HS-5 (cell line): Measurements from ENCODE around the gene DCXR.

Experiments used
- DNase-seq: peaks from one replicate; pipeline ENCODE4 v3.0.0-alpha.2; 2012; ENCODE audit warnings: low read depth

DCXR gene

GRCh38 chr17:81996757-81997441 is 40.6 kb downstream of the DCXR start:
- no peak for DNase-seq

DNA sequence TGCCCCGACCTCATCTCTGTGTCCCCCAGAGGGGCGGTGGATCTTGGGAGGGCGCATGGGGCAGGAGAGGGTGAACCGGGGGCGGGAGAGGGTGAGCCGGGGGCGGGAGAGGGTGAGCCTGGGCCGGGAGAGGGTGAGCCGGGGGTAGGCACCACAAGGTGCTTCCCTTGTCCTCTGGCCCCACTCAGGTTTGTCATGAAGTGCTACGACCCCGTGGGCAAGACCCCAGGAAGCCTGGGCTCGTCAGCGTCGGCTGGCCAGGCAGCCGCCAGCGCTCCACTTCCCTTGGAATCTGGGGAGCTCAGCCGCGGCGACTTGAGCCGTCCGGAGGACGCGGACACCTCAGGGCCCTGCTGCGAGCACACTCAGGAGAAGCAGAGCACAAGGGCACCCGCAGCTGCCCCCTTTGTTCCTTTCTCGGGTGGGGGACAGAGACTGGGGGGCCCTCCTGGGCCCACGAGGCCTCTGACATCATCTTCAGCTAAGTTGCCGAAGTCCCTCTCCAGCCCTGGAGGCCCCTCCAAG is 41.2 kb downstream of the DCXR start:
- DNase-seq: no peak

- no peak for DNase-seq
Observed at GRCh38 chr17:81995463-81996231, 41.9 kb downstream of the DCXR start.

- no peak for DNase-seq
Observed at GRCh38 chr17:81994593-81995462, 42.7 kb downstream of the DCXR start.

- DNase-seq: no peak
Observed at GRCh38 chr17:81993729-81994592, 43.5 kb downstream of the DCXR start.

DNA sequence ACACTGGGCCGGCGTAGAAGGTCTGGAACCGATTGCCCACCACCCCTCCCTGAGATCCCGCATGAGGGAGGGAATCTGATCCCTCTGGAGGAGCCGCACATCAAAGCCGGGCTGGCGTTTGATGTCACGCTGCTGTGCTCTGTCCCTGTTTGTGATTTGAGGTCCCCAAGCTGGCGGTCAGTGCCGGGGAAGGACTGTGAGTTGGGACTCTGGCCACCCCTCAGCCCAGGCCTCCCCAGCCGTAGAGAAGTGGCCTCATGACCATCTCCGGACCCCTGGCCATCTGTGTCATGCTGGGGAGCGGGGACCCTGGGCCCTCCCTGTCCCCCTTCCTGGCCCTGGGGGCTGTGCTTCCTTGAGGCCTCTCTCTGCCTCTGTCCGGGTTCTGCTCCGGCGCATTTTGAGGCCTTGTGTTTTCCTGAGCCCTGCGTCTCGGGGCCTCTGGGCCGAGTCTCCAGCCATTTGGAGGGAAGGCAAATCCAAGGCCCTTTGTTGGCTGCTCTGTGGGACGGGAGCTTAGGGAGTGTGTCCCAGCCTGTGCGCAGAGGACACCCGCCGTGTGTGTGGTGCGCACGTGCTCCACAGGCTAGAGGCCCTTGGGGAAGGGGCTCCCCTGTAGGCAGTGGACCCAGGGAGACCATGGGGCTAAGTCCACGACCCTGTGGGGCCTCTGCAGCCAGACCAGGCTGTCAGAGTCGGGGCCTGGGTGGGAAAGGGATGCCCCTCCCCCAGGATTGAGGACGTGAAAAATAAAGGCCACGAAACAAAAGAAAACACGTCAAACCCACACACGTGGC is 45.0 kb downstream of the DCXR start:
- no peak for DNase-seq

DNA sequence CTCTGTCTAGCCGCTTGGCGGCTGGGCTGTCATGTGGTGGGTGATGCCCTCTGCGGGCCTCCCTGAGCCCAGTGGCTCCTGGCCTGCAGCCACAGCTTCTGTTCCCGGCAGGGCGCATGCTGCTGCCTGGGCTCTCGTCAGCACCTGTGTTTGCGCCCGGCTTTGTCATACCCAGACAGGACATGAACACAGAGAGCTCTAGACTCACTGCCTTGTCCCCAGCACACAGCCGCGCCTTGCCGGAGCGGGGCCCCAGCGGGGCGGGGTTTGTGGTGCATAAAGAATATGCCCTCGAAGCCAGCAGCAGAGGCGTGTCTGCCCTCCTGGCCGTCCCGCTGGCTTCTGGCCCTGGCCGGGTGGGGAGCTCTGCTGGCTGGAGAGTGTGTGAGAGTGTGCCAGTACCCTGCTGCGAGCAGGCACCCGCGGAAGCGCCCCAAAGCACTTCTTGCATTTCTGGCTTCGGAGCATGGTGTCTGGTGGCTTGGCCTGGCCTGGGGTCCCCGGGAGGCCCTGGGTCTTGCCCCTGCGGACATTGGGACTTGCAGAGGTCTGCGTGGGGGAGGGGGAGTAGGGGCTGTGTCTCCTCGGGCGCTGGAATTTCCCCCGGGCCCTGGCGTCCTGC is 45.7 kb downstream of the DCXR start:
- DNase-seq: no peak

GRCh38 chr17:81990836-81991683 is 46.4 kb downstream of the DCXR start:
- DNase-seq: no peak

DNA sequence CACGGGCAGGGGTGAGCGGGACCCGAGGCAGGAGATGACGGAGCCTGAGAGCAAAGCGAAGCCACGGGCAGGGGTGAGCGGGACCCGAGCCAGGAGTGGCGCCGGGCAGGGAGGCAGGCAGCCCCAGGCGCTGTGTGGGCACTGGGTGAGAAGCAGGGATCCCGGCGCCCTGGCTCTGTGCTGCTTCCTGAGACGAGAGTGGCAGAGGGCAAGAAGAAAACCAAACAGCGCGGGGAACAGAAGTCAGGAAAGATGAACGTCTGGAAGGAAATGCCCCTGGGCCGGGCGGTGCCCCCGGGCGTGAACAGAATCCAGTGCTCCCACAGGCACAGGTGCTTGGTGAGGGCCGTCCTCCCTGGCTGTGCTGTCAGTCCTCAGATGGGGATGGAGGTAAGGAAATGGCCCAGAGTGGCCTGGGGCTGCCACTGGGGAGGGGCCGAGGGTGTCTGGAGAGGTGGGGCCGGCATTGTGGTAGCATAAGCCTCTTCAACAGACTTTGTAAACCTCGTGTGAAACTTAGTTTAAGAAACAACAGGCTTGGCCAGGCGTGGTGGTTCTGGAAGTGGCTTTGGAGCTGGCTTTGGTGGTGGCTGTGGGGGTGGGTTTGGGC is 50.2 kb downstream of the DCXR start:
- no peak for DNase-seq

DNA sequence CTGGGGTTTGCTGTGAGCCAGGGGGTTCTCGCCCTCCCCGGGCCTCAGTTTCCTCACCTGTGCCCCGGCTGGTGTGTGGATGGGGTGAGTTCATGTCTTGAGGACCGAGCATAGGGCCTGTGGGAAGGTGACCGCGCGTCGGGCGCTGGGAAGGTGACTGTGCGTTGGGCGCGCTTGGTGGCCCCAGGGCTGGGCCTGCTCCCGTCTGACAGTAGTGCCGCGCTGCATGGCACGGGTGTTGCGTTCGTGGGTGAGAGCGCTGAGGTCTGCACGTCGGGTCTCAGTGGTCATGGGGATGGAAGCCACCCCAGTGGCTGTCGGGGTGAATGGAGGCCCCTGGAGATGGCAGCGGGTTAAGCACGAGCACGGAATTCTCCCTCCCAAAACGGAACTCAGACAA is 50.9 kb downstream of the DCXR start:
- DNase-seq: no peak
